Muscle layer of duodenum (tissue), 2 donors: ENCODE results near the gene ZNF839.

ENCODE experiments used
- H3K27ac ChIP-seq: one replicate; pipeline ENCODE4 v1.7.0; 2013; ENCODE audit warnings: mild to moderate bottlenecking, low read length
- H3K27me3 ChIP-seq: one replicate; pipeline ENCODE4 v1.7.0; 2013; ENCODE audit warnings: low read depth, mild to moderate bottlenecking, control low read depth, low read length
- H3K36me3 ChIP-seq, 2 donors: one replicate each; pipeline ENCODE4 v1.7.0; 2013; ENCODE audit warnings: low read length in 2 of 2, control low read depth in 1 of 2, mild to moderate bottlenecking in 1 of 2; ENCODE audit not compliant: insufficient read depth in 2 of 2, control insufficient read depth in 1 of 2
- H3K4me1 ChIP-seq, 2 donors: one replicate each; pipeline ENCODE4 v1.7.0; 2013; ENCODE audit warnings: low read length in 2 of 2, mild to moderate bottlenecking in 2 of 2, control low read depth in 1 of 2, moderate library complexity in 1 of 2; ENCODE audit not compliant: insufficient read depth in 2 of 2, control insufficient read depth in 1 of 2
- H3K4me3 ChIP-seq, 2 donors: one replicate each; pipeline ENCODE4 v1.7.0; 2013; ENCODE audit warnings: low read length in 2 of 2, low read depth in 1 of 2, mild to moderate bottlenecking in 1 of 2
- H3K9me3 ChIP-seq, 2 donors: one replicate each; pipeline ENCODE4 v1.7.0; 2013; ENCODE audit warnings: low read length in 2 of 2, control low read depth in 1 of 2, mild to moderate bottlenecking in 1 of 2; ENCODE audit not compliant: control insufficient read depth in 1 of 2
- donor health status: healthy.

The ZNF839 gene

DNA sequence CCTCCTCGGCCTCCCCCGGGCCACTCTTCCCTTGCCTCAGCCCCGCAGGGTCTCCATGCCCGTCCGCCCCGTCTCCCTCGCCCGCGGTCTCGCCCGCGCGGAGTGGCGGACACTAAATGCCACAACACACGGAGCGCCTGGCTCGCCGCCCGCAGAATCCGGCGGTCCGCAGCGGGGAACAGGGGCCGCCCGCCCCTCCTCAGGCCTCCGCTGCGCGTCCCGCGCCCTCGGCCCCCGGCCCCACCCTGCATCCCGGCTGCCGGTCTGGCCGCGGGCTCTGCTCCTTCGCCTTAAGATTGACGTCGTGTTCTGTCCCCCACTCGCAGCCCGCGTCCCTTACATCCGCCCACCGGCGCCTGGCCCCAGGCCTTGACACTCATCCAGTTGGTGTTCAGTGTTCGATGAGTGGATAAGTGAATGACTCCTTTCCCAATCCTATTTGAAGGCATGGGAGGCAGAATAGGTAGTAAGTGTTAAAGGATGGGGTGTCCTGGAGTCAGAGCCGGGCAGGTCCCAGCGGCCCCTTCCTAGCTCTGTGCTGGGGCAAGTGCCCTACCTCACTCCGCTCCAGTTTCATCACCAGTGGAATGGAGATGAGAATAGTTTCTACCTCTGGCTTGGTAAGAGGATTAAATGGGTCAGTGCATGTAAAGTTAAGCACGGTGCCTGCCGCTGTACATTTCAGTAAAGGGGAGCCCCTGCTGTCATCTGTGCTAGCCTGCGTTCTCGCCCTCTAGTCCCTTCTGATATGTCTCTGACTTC, 43.8 kb downstream of the ZNF839 start:
- Histone ChIP-seq H3K27ac (peak overlapping the region; percentile 70), H3K9me3 (no peaks in the 10 kb centered on the region), H3K4me1 (peaks cover 14 to 24% of the 10 kb centered on the region in 2 donors), H3K36me3 (peaks cover 0 to 9% of the 10 kb centered on the region in 2 donors), H3K27me3 (no peaks in the 10 kb centered on the region), H3K4me3 (peak overlapping the region; percentile 72 to 88)

DNA sequence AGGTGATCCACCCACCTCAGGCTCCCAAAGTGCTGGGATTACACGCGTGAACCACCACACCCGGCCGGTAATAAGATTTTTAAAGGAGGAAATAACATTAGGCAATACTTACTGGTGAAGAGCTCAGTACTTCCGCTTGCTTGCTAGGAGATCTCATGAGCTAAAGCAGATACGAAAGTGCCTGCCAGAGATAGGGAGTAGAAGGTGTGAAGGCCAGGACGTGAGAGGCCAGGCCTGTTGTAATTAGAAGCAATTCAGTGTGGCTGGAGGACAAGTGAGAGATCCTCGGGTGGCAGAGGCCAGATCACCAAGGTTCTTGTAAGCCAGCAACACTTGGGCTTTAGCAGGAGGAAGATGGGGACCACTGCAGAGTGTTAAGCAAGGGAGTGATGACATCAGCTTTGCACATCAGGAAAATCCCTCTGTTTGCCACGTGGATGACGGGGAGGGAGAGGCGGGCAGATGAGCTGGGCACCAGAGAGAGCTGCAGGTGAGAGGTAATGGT, 50.8 kb downstream of the ZNF839 start:
- Histone ChIP-seq H3K4me1 (no peaks in the 10 kb centered on the region), H3K27ac (no peak overlapping the region), H3K27me3 (no peaks in the 10 kb centered on the region), H3K4me3 (no peak overlapping the region), H3K36me3 (no peaks in the 10 kb centered on the region), H3K9me3 (no peaks in the 10 kb centered on the region)

DNA sequence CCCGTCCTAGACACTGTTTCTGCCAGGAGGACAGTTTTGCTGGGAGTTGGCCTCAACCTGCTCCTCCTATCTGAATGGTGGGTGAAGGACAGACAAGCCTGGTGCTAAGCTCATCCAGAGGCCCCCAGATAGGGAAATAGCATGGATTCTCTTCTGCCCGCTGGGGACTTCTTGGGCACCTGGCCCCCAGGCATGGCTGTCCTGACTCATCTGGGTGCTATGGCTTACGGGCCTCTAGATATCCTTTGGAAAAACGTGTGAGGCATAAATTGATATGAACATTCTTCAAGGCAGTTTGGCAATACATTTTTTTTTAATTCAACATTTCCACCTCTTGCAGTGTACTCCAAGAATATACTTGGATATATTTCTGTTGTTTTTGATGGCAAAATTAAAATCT, 51.8 kb downstream of the ZNF839 start:
- H3K27ac ChIP-seq, result no peak overlapping the region
- peaks cover 0 to under 1% of the 10 kb centered on the region in 2 donors for H3K36me3 ChIP-seq
- H3K4me1 ChIP-seq, result no peaks in the 10 kb centered on the region
- no peaks in the 10 kb centered on the region for H3K27me3 ChIP-seq
- no peaks in the 10 kb centered on the region for H3K9me3 ChIP-seq
- no peak overlapping the region for H3K4me3 ChIP-seq

DNA sequence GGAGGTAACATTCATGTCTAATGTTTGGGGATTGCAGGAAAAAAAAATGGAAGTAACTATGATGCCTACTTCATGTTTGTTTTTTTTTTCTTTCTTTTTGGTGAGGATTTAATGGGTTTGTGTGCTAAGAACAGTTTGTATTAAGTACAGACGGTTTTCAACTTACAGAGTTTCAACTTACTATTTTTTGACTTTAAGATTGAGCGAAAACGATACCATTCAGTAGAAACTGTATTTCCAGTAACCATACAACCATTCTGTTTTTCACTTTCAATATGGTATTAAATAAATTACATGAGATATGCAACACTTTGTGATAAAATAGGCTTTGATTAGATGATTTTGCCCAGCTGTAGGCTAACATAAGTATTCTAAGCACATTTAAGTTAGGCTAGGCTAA, 53.6 kb downstream of the ZNF839 start:
- Histone ChIP-seq H3K9me3 (no peaks in the 10 kb centered on the region), H3K27ac (no peak overlapping the region), H3K4me3 (no peak overlapping the region), H3K27me3 (no peaks in the 10 kb centered on the region), H3K4me1 (no peaks in the 10 kb centered on the region), H3K36me3 (peaks cover 4 to 9% of the 10 kb centered on the region in 2 donors)

DNA sequence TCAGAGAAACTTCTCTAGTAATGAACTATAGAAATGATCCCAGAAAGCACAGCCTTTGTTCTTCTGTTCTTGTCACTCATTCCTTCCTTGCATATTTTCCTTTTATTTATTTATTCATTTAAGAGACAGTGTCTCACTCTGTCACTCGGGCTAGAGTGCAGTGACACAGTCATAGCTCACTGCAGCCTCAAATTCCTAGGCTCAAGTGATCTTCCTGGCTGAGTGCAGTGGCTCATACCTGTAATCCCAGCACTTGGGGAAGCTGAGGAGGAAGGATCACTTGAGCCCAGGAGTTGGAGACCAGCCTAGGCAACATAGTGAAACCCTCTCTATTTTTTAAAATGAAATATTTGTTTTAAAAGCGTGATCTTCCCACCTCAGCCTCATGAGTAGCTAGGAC, 54.7 kb downstream of the ZNF839 start:
- Histone ChIP-seq H3K4me1 (no peaks in the 10 kb centered on the region), H3K27ac (no peak overlapping the region), H3K36me3 (peaks cover 4 to 15% of the 10 kb centered on the region in 2 donors), H3K9me3 (no peaks in the 10 kb centered on the region), H3K27me3 (no peaks in the 10 kb centered on the region), H3K4me3 (no peak overlapping the region)

DNA sequence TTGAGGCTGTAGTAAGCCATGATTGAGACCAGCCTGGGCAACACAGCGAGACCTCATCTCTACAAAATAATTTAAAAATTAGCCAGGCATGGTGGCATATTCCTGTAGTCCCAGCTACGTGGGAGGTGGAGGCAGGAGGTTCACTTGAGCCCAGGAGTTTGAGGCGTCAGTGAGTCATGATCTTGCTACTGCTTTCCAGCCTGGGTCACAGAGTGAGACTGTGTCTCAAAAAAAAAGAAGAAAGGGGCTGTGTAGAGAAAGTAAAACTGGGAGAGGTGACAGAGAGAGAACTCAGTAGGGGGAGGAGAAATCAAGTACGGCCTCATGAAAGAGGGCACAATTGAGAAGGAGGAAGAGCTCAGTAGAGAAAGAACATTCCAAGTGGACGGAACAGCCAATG, 55.6 kb downstream of the ZNF839 start:
- Histone ChIP-seq H3K9me3 (no peaks in the 10 kb centered on the region), H3K27me3 (no peaks in the 10 kb centered on the region), H3K36me3 (peaks cover 4 to 15% of the 10 kb centered on the region in 2 donors), H3K4me1 (no peaks in the 10 kb centered on the region), H3K27ac (no peak overlapping the region), H3K4me3 (no peak overlapping the region)

DNA sequence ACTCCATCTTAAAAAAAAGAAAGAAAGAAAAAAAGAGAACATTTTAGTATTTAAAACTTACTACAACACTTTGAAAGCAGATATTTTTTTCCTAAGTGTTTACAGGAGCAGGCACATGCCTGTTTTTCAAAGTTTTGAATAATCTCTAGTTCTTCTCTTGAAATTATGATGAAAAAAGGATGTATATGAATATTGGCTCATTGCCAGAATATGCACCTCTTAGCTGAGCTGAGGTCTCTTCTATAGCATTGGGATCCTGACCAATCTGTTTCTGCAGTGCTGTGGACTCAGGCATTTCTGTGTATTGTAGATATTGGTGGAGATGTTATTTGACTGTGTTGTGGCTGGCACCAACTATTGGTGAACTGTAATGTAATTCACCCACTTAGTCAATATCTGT, 58.1 kb downstream of the ZNF839 start:
- H3K4me3 ChIP-seq, result no peak overlapping the region
- no peak overlapping the region for H3K27ac ChIP-seq
- H3K27me3 ChIP-seq, result no peaks in the 10 kb centered on the region
- no peaks in the 10 kb centered on the region for H3K9me3 ChIP-seq
- no peaks in the 10 kb centered on the region for H3K4me1 ChIP-seq
- H3K36me3 ChIP-seq, result peaks cover 4 to 19% of the 10 kb centered on the region in 2 donors

DNA sequence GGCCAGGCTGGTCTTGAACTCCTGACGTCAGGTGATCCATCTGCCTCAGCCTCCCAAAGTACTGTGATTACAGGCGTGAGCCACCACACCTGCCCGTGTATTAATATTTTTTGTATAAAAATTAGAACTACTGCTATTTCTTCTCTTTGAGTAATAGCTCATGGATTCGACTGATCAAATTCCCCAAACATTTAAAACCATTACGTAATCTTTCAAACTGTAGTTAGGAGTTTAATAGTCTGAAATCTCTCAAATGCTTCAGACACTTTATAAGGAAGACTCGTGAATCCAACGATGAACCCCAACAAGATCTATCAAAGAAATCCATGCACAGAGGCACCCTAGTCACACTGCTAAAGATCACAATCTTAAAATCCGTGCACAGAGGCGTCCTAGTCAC, 59.3 kb downstream of the ZNF839 start:
- Histone ChIP-seq H3K36me3 (peaks cover 4 to 19% of the 10 kb centered on the region in 2 donors), H3K4me3 (no peak overlapping the region)

DNA sequence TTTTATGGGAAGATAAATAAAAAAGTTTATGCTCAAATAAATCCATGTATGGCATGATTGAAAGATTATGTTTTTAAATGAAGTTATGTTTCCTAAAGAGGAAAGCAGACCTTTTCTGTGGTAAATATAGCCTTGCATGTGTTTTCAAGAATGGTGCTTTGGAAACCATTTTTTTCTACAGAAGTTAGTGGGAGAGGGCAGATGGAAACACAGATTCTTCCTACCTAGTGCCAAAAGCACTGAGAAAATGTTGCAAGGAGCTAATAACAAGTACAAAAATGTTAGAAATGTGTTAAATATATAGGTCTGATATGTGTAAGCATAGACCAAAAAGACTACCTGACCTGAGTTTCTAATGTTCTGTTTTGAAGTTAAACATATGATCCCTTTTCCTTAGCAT, 67.5 kb downstream of the ZNF839 start:
- Histone ChIP-seq H3K36me3 (no peaks in the 10 kb centered on the region), H3K27me3 (no peaks in the 10 kb centered on the region), H3K4me3 (no peak overlapping the region), H3K27ac (no peak overlapping the region), H3K4me1 (peaks cover 8 to 9% of the 10 kb centered on the region in 2 donors), H3K9me3 (no peaks in the 10 kb centered on the region)

More for the DNA sequence above, 59.3 kb downstream of the ZNF839 start:
- Histone ChIP-seq H3K27ac (no peak overlapping the region), H3K27me3 (no peaks in the 10 kb centered on the region), H3K9me3 (no peaks in the 10 kb centered on the region), H3K4me1 (no peaks in the 10 kb centered on the region)

DNA sequence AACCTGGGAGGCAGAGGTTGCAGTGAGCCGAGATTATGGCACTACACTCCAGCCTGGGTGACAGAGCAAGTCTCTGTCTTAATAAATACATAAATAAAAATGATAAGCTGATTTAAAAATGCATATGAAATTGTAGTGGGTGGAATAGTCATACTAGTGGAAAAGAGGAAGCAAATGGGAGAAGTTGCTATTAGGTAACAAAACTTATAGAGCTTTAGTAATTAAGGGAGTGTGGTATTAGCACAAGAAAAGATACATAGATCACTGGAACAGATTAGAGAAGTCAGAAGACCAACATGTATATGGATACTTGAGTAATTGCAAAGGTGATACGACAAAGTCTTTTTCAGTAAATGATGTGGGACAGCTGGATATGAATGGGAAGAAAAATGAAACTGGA, 69.7 kb downstream of the ZNF839 start:
- Histone ChIP-seq H3K4me1 (peaks cover 12 to 16% of the 10 kb centered on the region in 2 donors), H3K4me3 (no peak overlapping the region), H3K9me3 (no peaks in the 10 kb centered on the region), H3K36me3 (no peaks in the 10 kb centered on the region), H3K27ac (peak overlapping the region; percentile 40), H3K27me3 (no peaks in the 10 kb centered on the region)

DNA sequence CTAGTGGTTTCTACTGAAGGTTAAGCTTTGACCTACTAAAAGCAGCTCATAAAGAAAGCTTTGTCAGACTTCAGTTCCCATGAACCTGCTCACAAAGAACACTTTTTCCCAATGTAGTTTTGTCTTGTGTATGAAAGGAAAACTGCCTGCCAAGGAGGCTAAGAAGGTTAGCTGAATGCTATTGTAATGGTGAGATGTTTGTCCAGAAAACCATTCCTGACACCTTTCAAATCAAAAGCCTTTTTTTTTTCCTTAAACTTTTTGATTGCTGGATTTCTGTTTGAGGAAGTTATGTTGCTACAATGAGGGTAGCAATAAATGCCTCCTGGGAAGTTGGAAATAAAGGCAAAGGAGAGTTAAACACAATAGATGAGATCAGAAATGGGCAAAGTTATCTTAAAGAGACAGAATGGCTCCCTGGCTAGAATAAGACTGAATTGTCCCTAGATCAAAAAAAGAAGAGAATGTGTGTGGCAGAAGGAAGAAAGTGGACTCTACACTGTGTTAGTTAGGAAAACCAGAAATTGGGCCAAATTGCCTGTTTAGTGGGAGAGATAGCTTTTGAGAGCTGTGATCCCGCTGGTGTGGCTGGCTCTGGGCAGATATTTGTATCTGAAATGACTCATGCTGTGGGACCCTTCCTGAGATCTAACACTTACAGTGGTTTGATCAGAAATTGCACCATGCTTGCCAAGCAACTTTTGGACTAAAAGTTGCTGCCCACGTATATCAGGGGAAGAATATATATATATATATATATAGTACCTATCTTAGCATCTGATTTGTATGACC, 70.7 kb downstream of the ZNF839 start:
- H3K36me3 ChIP-seq, result no peaks in the 10 kb centered on the region
- H3K27ac ChIP-seq, result peak overlapping the region; percentile 40
- H3K27me3 ChIP-seq, result no peaks in the 10 kb centered on the region
- peaks cover 12 to 16% of the 10 kb centered on the region in 2 donors for H3K4me1 ChIP-seq
- H3K4me3 ChIP-seq, result no peak overlapping the region
- no peaks in the 10 kb centered on the region for H3K9me3 ChIP-seq
